22Rv1 (cell line): Measurements from ENCODE around the gene FMO5.

ENCODE experiments used
- H3K27ac ChIP-seq: fragments of 450-650 bp; 2 replicates; pipeline ENCODE4 v1.5.1; 2017
- ZFX ChIP-seq: fragments of 450-650 bp; IDR thresholded peaks from 2 replicates; pipeline ENCODE4 v1.6.1; 2017; ENCODE audit warnings: antibody characterized with exemption, borderline replicate concordance
- TF ChIP-seq, protein P1 (sequence below): fragments of 450-650 bp; IDR thresholded peaks from 2 replicates; pipeline ENCODE4 v1.5.1; 2017; ENCODE audit warnings: mild to moderate bottlenecking

Gene FMO5

DNA sequence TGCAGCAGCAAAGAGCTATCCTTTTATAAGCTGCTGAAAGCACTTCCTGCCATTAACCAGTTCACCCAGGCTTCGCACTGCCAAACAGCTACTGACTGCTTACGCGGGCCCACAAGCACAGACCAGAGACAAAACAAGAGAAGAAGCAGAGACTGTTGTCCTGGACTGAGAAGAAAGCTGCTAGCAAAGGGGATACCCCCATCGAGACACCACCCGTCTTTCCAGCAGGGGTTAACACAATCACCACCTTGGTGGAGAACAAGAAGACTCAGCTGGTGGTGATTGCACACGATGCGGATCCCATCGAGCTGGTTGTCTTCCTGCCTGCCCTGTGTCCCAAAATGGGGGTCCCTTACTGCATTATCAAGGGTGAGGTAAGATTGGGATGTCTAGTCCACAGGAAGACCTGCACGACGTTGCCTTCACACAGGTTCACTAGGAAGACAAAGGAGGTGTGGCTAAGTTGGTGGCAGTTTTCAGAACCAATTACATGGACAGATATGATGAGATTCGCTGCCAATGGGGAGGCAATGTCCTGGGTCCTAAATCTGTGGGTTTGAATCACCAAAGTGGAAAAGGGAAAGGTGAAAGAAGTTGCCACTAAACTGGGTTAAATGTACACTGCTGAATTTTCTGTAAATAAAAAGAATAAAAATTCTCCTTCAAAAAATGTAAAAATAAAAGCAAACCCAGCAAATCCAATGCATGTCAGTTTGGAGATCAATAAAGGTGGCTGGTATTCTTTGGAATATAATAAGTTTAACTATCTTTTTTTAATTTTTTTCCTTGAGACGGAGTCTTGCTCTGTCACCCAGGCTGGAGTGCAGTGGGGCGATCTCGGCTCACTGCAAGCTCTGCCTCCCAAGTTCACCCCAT is 1.2 kb downstream of the FMO5 start:
- H3K27ac ChIP-seq = no peak overlapping the region
- no peak for TF ChIP-seq ZFX
- TF ChIP-seq, protein P1, sequence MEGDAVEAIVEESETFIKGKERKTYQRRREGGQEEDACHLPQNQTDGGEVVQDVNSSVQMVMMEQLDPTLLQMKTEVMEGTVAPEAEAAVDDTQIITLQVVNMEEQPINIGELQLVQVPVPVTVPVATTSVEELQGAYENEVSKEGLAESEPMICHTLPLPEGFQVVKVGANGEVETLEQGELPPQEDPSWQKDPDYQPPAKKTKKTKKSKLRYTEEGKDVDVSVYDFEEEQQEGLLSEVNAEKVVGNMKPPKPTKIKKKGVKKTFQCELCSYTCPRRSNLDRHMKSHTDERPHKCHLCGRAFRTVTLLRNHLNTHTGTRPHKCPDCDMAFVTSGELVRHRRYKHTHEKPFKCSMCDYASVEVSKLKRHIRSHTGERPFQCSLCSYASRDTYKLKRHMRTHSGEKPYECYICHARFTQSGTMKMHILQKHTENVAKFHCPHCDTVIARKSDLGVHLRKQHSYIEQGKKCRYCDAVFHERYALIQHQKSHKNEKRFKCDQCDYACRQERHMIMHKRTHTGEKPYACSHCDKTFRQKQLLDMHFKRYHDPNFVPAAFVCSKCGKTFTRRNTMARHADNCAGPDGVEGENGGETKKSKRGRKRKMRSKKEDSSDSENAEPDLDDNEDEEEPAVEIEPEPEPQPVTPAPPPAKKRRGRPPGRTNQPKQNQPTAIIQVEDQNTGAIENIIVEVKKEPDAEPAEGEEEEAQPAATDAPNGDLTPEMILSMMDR = no peak

DNA sequence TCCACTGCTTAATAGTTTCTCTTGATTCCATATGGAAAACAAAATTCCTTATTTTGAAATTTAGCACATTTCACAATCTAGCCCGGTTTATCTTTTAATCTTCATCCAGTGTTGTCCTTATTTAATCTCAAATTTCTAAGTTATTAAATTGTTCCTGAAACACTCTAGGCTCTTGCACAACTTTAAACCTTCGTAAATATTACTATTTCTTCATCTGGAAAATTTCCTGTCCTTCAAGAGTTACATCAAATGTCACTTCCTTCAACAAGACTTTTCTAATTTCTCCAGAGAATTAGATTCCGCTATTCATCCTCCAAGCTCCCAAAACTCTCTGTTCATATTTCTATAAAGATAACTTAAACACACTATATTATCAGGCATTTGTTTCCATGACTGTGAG is 6.5 kb downstream of the FMO5 start:
- TF ChIP-seq, protein P1 = no peak
- no peak for TF ChIP-seq ZFX
- no peak overlapping the region for H3K27ac ChIP-seq

DNA sequence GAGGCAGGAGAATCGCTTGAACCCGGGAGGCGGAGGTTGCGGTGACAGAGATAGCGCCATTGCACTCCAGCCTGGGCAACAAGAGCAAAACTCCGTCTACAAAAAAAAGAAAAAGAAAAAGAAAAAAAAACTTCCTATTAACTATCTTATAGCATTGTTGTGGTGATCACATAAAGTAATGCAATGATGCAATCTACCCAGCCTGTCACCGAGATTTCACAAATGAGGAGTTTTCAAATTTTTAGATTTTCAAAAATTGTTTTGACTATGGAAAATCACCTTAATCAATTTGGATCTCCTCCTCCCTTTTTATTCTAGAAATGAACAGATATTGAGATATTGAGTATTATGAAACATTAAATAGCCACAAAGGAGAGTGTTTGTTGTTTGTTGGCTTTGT is 8.0 kb downstream of the FMO5 start:
- TF ChIP-seq ZFX = no peak
- TF ChIP-seq, protein P1 = no peak
- H3K27ac ChIP-seq = no peak overlapping the region

DNA sequence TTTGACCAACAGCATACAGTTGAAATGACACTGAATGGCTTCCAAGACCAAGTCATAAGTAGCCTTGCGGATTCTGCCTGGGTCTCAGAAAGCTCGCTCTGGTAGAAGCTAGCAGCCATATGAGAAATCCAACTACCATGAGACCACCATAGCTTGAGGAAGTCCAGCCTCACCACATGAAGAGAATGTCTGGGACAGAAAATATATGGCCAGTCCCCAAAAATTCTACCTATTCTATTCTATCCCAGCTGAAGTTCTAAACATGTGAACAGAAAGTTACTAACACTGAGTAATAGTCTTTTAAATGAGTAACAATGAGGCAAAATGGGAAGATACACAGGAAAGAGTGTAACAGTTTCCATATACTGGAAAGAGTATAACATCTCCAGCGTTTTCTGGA is 9.0 kb downstream of the FMO5 start:
- peak overlapping the region; percentile 49 for H3K27ac ChIP-seq
- TF ChIP-seq, protein P1 = no peak
- TF ChIP-seq ZFX = no peak

DNA sequence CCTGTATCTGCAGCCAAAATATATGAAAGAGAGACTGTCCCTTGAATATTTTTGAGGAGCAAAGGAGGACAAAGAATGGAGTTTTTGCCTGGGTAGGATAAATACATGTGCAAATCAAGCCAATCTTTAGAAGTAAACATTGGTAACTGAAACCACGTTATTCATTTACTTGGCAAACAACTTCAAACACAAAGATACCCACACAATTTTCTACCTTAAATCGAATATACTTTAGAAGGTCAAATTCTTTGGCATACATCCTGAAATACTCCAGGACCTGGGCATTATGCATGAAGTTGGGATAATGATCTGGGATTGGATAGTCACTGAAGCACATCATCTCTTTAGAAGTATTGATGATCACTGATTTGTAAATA is 9.6 kb downstream of the FMO5 start:
- H3K27ac ChIP-seq = peak overlapping the region; percentile 49
- TF ChIP-seq ZFX = no peak
- TF ChIP-seq, protein P1 = no peak

DNA sequence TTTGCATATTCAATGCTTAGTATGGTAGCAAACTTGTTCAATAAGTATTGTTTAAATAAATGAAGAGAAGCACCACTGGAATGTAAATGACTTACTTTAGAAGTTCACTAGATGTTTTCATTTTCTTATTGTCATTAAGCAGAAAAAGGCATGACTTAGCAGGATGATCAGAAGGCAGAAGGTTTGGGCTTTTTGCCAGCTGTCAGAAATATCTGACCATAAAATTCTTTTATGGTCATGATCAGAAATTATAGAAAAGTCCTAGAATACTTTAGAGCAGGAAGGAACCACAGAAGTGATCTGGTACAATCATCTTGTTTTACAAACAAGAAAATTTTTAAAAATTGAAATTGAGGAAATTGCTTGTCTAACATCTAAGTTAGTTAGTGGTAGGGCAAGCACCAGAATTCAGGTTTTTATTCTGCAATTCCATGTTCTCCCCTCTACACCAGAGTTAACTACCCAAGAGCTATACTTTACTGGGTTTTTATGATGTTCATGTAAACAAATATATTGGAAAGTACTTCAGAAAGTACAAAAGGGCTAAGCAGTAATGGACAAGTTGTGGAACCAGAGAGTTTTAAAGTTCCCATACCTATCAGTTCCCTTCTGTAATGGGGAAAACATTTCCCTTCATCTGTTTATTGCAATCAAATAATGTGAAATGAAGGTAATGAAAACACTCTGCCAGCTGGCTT is 10.1 kb downstream of the FMO5 start:
- peak overlapping the region; percentile 49 for H3K27ac ChIP-seq
- TF ChIP-seq, protein P1 = no peak
- TF ChIP-seq ZFX = no peak

DNA sequence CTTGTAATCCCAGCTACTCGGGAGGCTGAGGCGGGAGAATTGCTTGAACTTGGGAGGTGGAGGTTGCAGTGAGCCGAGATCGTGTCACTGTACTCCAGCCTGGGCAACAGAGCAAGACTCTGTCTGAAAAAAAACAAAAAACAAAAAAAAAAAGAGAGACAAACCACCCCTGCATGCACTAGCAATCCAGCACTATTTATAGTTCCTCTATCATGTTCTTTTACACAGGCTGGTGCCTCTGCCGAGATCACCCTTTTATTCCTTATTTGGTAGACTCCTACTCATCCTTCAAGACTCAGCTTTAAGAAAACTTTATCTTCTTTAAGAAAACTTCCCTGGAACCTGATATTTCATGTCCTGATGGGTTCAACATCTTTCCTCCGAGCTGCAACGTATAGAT is 10.8 kb downstream of the FMO5 start:
- TF ChIP-seq, protein P1 = no peak
- TF ChIP-seq ZFX = no peak
- H3K27ac ChIP-seq = no peak overlapping the region
